ENCODE results near the gene KCNQ1OT1. TPM values are rescaled to one million over a fixed set of nuclear protein-coding genes. Genes with fewer than 3 reads are reported as not detected.

The KCNQ1OT1 gene
- total RNA-seq, 1 donor from 2014 or later = 10.3 TPM

DNA sequence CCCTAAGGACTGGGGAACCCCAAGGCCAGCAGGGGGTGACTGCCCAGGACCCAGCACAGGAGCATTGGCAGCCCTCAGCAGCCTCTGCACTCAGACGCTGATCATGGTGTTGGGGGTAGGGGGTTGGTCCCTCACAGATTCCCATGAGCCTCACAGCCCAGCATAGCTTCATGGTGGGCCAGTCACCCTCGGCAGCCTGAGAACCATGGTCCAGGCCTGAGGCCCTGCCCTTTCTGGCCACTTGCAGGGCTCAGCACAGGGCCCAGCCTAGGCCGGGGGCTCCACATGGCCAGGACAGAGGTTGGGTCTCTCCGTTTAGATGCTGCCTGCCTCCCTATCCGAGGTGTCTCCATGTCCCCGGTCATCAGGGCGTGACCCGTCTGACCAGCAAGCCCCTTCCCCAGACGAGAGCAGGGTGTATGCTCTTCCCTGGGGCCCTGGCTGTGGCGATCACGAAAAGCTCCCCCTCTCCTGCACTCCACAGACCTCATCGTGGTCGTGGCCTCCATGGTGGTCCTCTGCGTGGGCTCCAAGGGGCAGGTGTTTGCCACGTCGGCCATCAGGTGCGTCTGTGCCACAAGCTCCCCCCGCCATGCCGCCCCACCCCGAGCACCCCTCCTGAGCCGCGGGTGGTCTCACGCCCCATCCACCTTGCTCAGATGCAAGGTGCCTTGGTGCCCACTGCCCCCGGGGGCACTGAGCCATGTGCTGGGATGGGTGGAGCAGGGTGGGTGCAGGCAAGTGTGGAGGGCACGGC, 128.8 kb downstream of the KCNQ1OT1 start:
- DNase-seq = no peak

DNA sequence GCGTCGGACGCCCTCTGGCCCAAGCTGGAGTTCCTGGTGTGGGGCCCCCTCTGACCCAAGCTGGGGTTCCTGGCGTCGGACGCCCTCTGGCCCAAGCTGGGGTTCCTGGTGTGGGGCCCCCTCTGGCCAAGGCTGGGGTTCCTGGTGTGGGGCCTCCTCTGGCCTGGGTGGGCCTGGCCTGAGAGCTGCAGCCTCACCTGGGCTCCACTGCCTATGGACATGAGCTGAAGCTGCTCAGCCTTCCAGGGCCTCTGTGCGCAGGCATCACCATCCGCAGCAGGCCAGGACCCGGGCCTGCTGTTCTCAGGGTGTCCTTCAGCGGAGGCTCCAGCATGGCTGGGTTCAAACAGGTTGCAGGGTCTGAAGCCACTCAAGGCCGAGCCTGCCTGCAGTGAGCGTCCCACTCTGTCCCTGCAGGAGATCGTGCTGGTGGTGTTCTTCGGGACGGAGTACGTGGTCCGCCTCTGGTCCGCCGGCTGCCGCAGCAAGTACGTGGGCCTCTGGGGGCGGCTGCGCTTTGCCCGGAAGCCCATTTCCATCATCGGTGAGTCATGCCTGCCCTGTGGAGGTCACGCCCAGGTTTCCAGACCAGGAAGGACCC, 129.5 kb downstream of the KCNQ1OT1 start:
- no peak for DNase-seq

DNA sequence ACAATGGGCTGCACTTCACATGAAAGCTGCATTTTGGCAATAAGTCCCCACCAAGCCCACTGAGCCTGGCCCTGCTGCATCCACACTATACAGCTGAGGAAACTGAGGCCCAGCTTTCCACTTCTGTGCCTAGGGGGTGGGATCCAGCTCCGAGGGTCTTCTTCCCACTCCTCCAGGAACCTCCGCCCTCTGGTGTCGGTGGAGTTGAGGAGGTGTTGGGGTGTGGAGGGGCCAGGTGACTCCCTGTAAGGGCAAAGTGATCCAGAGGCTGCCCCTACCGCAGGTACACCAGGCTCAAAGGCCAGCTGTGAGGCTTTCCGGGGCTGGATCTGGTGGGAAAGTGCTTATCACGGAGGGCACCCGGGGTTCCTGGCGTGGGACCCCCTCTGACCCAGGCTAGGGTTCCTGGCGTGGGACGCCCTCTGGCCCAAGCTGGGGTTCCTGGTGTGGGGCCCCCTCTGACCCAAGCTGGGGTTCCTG, 130.0 kb downstream of the KCNQ1OT1 start:
- no peak for DNase-seq

DNA sequence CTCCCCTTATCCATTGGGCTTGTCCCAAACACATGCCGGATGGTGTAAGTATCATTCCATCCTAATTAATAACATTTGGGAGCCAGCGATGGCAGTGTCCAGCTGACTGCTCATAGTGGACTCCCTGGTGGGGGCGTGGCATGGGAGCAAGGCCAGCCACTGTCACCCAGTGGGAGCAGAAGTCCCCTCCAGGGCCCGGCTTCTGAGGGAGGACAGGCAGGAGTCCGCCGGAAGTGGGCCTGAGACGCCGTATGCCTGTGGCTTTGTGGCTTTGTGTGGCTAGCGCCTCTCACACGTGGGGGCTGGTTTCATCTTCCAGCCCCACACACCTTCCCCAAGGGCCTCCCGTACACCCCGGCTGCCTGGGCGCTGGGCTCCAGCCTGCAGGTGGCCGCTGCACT, 130.5 kb downstream of the KCNQ1OT1 start:
- DNase-seq = no peak

DNA sequence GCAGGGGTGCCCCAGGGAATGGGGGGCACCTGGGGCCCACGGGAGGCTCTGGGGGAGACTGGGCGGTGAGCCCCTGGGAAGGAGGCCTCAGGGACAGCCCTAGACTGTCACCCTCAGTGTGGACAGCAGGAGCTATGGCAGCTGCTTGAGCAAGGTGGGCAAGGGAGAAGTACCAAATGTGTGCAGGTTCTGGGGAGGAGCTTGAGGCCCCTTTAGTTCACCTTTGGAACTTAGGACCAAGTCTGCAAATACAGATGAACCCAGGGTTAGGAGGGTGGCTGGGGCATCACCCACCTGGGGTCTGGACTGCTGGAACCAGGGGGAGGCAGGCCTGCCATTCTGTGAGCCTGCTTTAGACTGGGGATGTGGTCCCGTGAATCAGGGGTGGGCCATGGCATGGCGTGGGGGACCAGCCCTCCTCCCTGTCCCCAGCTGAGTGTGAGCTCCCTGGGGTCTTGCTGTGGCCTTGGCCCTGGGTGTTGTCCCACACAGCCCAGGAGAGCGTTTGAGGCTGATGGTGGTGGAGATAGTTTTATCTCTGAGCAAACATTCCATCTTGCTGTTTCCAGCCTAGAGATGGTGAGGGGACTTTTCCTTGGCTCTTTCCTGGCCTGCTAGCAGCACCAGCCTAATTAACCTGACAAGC, 132.6 kb downstream of the KCNQ1OT1 start:
- no peak for DNase-seq

DNA sequence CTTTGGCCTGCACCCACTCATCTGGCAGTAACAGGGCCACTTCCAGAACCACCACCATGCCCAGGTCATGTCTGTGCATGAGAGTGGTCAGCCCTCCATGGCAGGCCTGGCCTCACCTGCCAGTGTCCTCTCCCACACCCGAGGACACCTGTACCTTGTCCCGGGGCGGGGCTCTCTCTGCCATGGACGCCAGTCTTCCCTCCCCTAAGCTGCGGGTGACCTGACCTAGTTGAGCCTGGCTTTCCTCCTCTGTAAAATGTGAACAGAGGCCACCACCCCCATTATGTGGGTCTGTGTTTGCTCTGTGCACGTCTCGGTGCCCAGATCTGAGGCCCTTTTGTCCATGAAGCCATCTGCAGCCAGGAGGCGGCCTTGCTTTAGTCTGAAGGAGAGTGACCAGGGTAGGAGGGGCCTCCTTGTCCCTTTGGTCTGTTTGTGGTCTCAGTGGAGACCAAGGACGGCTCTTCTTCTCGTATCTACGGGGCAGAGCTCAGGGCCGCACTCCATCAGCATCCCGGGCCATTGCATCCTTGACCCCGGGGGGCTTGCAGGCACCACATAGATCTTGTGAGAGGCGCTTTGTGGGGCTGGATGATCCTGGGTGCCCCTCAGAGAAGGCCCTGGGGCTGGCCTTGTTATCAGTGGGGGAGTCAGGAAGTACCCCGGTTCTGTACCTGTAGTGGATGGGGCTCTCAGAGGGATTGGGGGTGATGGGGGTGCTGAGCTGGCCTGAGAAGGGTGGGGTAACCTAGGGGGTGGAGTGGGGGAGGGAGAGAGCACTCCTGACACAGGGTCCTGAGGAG, 133.4 kb downstream of the KCNQ1OT1 start:
- DNase-seq = no peak

DNA sequence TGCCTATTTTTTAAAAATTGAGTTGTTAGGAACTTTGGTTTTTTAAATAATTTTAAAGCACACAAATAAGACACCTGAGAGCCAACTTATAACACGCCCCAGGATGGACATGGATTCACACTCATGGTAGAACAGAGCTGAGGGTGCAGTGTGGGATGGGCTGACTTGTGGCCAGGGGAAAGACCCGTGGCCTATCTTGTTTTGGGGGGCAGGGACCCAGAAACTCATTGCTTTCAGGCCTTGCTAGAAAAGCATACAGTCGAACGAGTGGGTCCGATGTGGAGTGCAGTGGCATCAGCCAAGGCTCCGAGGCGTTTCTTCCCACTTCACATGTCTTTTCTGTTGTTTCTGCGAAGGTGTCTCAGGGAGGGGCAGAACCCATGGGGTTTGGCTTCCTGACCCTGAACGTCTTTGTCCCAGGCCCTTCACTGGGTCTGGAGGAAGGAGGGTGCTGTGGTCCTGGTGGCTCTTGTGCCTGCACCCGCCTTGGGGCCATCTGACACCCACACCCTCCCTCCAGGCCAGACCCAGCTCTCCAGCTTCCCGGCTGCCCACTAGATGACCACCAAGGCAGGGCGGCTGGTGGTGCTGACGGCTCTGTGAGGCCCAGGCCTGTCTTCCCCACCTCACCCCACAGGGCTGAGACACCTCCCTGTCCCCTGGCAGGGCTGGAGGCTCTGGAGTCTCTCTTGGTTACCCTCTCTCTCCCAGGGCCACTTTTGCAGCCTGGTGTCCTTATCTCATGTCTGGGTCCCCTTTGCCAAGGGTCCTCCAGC, 134.2 kb downstream of the KCNQ1OT1 start:
- DNase-seq = no peak

DNA sequence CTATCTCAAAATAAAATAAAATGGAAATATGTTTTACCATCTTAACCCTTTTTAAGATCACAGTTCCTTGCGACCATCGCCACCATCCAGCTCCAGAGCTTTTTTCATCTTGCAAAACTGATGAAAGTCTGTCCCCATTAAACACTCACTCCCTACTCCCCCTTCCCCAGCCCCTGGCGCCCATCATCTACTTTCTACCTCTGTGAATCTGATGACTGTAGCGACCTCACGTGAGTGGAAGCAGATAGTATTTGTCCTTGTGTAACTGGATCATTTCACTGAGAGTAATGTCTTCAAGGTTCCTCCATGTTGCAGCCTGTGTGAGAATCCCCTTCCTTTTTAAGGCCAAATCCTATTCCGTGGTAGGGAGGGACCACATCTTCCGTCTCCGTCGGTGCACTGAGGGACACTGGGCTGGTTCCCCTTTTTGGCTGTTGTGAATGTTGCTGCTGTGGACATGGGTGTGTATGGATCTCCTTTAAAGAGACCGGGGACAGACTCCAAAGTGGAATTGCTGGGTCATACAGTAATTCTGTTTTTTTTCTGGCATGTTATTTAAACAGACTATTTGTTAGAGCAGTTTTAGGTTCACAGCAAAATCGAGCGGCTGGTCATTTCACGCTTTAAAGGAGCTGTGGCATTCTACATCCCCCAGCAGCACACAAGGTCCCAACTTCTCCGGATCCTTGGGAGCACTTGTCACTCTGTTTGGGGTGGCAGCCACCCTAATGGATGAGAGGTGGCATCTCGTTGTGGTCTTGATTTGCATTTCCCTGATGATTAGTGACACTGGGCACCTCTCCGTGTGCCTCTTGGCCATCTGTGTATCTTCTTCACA, 135.0 kb downstream of the KCNQ1OT1 start:
- no peak for DNase-seq

DNA sequence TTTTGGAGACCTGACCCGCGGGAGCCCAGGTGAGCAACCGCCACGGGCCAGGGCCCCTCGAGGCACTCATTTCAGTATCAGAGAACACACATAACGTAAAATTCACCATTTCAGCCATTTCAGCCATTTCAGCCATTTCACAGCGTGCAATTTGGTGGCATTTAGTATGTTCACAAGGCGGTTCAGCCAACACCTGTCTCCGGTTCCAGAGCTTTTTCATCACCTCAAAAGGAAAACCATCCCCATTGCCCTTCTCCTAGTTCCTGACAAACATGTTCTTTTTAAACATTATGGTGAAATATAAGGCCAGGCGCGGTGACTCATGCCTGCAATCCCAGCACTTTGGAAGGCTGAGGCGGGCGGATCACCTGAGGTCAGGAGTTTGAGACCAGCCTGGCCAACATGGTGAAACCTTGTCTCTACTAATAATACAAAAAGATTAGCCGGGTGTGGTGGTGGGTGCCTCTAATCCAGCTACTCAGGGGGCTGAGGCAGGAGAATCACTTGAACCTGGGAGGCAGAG, 135.7 kb downstream of the KCNQ1OT1 start:
- DNase-seq = no peak

DNA sequence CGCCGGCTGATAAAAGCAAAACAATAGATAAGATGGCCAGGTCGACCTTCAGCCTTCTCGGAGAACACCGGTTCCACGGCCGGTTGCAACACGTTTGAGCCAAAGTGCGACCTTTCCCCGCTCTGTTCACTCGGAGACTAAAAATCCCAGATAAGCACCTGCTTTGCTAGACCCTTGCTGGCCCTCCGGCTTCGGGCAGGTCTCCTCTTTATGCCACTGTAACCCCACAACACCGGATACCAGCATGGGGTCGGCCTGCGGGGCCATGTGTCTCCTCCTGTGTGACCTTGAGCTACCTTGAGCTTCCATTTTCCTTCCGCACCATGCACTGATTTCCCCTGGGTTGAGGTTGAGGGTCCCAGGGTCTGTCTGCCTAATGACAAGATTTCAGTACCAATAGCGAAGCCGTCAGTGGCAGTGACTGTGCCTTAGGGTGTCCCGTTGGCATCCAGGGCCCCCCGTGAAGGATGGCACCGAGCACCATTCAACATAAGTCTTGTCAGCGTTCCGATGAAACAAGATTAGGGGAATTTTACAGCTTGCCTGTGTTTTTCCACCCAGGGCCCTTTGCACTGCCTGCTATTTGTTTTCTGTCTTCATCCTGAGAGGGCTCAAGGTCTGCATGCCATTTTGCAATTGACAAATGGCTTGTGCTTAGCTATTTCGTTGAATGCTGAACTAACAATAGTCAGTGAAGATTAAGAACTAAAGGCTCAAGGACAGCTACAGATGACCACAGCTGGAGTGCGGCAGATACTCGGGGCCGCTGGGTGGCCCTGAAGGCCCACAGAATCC, 136.4 kb downstream of the KCNQ1OT1 start:
- no peak for DNase-seq

DNA sequence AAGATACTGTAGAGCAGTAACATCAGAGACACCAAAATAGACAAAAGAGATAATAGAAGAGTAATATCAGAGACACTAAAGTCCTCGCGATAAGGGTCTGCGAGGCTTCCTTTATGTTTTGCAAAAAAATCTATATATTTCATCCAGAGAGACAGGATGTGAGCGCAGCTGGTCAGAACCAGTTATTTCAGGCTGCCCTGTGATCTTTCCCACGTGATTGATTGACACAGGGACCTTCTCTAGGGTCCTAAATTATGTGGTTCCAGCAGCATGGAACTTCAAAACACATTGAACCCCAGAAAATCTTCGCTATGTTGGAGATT, 136.9 kb downstream of the KCNQ1OT1 start:
- DNase-seq = no peak

DNA sequence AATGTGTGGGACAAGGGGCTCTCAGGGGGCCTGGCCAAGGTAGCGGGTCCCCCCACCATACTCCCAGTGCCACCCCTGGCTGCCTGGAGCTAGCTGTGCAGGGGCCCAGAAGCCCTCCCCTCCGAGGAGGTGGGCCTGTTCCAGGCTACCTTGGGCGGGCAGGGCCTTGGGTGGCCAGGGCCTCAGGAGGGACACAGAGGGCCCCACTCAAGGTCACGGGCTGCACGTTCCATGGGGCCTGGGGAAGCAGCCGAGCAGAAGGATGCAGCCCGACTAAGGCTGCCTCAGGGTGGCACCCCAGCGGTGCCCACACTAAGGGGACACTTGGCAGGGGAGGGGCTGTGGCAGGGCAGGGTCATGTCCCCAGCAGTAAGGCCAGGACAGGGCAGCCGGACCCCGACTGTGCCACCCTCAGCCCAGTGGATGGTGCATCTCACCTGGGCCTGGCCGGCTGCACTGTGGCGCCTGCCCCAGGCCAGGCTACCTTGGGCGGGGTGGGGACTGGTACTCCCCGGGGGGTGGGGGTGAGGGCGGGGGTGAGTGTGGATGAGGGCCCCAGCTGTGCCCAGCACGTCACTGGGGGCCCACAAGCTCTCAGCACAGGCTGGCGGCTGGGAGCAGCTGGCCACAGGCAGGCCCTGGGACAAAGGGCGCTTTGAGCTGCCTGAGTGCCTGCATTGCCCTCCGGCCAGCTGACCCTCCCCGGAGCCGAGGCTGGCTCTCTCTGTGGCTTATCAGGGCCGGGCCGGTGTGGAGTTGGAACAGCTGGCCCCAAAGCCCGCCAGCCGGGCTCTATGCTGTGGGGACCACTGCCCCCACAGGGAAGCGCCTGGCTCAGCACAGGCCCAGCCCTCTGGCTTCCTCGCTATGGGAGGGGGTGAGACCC, 137.9 kb downstream of the KCNQ1OT1 start:
- DNase-seq = peak; percentile 83

DNA sequence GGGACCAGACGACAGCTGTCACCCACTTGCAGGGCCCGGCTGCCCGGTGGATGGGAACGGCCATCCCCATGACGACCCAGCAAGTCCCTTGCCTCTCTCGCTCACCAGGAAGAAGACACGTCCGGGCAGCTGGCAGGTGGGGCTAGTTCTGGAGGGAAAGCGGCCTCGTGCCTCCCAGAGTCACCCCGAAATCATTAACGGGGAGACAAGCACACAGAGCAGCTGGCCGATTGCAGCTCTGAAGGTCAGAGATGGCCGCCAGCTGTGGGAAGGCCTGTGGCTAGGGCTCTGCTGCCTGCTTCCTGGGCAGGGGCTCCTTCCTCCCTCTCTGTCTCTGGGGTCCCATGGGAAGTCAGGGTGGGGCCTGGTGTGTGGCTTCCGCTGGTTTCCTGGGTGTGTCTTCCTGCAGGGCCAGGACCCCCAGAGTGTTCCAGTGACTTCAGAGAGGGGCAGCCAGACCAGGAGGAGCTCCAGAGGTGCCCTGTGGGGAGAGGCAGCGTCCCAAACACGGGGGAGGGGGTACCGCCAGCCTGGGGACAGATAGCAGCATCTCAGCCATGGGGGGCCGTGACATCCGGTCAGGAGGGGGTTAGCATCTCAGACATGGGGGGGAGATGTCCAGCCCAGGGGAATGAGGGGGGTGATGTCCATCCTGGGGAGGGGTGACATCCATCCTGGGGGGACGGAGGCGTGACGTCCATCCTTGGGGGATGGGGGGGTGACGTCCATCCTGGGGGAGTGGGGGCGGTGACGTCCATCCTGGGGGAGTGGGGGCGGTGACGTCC, 140.1 kb downstream of the KCNQ1OT1 start:
- DNase-seq = no peak

DNA sequence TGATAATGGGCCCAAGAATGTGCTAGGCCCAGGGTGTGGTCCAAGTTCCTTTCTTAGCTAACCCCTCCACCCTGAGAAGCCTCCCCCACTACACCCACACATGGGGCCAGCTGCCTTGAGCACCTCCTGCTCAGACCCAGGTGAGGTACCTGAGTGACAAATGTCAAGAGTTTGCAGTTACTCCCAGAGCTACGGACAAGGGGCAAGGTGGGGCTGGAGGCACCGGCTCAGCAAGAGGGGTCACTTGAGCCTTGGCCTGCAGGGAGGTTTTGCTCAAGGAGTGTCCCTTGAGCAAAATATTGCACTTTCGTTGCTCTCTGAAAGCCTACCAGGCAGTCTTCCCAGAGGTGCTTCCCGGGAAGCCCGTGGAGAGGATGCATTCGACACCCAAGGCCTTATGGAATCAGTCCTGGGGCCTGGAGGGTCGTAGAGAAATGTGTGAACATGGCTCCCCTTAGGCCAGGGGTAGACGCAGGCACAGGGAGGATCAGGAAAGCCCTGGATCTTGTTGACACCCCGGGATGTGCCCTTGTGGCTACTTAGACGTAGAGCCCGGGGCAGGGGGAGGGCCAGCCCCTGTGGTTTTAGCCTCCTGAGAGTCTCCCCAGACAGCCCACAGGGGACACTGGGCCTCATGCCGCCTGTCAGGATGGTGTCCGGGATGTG, 140.8 kb downstream of the KCNQ1OT1 start:
- no peak for DNase-seq

DNA sequence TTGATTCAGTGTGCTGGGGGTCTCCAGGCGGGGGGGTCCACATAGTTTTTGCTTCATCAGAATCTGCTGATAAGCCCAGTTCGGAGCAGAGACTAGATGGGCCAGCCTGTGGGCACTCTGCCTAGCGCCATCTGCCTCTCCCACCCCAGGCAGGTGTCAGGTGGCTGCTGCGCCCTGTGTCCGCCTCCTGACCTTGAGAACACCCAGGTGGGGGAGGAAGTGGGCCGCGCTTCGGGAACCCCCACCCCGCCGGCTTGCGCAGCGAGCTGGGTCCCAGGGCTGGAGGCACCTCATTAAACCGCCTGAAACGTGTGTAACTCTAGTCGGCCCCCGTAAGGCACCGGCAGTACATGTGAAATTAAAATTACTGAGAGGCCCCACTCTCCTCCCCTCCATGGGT, 141.4 kb downstream of the KCNQ1OT1 start:
- no peak for DNase-seq

Data from tongue (tissue), 2 donors.